ENCODE measurements around the gene PDGFC. TPM values are rescaled to one million over a fixed set of nuclear protein-coding genes. Genes with fewer than 3 reads are reported as not detected.

PDGFC gene
- polyA plus RNA-seq, 3 donors, result 2.5 to 5.0 (median 4.9) TPM

- H3K27me3 Mint-ChIP-seq (ENCODE audit: low read depth in 3 of 3), result no peaks in the 10 kb centered on the region
- Histone ChIP-seq H3K4me2 (replicated peaks; ENCODE audit: extremely low read depth, low read length, poor library complexity, severe bottlenecking) (peak overlapping the region; percentile 35), H3K79me2 (ENCODE audit: insufficient read depth, low read length) (no peaks in the 10 kb centered on the region), H3K9me3 (replicated peaks in 1 of 2; ENCODE audit: control insufficient read depth in 1 of 2, insufficient read depth in 1 of 2, low read length in 2 of 2) (no peaks in the 10 kb centered on the region), H3K36me3 (replicated peaks in 1 of 2; ENCODE audit: control insufficient read depth in 1 of 2, insufficient read depth in 2 of 2, low read length in 2 of 2) (no peaks in the 10 kb centered on the region), H3K27me3 (ENCODE audit: control insufficient read depth in 2 of 2, insufficient read depth in 2 of 2, low read length in 2 of 2) (no peaks in the 10 kb centered on the region), H3K9ac (ENCODE audit: insufficient read depth, low read length, poor library complexity, severe bottlenecking) (no peak overlapping the region), H3K27ac (ENCODE audit: low read depth in 1 of 2, low read length in 2 of 2) (no peak overlapping the region), H3K4me1 (ENCODE audit: control insufficient read depth in 1 of 2, insufficient read depth in 2 of 2, low read length in 2 of 2) (peaks cover 45 to 48% of the 10 kb centered on the region in 2 donors), H3K4me3 (replicated peaks in 1 of 3; ENCODE audit: low read depth in 2 of 3, low read length in 3 of 3) (peak overlapping the region in 1 of 3 experiments; percentile 25), H4K20me1 (ENCODE audit: insufficient read depth, low read length) (no peaks in the 10 kb centered on the region), H2AFZ (ENCODE audit: insufficient read depth, low read depth, low read length, poor library complexity, severe bottlenecking) (no peak overlapping the region)
- H3K4me3 Mint-ChIP-seq, result peak overlapping the region in 1 of 2 donors; percentile 12
- peaks cover 0 to 7% of the 10 kb centered on the region in 2 donors for H3K36me3 Mint-ChIP-seq
- peaks cover 58% of the 10 kb centered on the region for H3K4me1 Mint-ChIP-seq
- TF ChIP-seq CTCF (IDR thresholded peaks at IDR 0.05), result no peak
- H3K9me3 Mint-ChIP-seq, result peaks cover 0 to 3% (median 0%) of the 10 kb centered on the region in 7 donors
- no peak for DNase-seq
- H3K27ac Mint-ChIP-seq, result peak overlapping the region; percentile 3 to 84 (median 66)
- intact Hi-C loops (cut with micrococcal nuclease), result no loop called here
- WGBS (ENCODE audit: insufficient coverage), result no CpG with 5 or more reads among the region's 2 CpGs
These were observed 17.6 kb downstream of the PDGFC start for GRCh38 chr4:156953951-156954350.

GRCh38 chr4:156953001-156953400 lies 18.6 kb downstream of the PDGFC start:
- WGBS (ENCODE audit: insufficient coverage), result no CpG with 5 or more reads among the region's 1 CpG
- Mint-ChIP-seq H3K4me3 (no peak overlapping the region), H3K9me3 (peaks cover 0 to 3% (median 0%) of the 10 kb centered on the region in 7 donors), H3K27ac (peak overlapping the region in 1 of 7 donors; percentile 40), H3K27me3 (ENCODE audit: low read depth in 3 of 3) (no peaks in the 10 kb centered on the region), H3K4me1 (peaks cover 52% of the 10 kb centered on the region), H3K36me3 (peaks cover 0 to 8% of the 10 kb centered on the region in 2 donors)
- DNase-seq, result no peak
- Histone ChIP-seq H3K27me3 (ENCODE audit: control insufficient read depth in 2 of 2, insufficient read depth in 2 of 2, low read length in 2 of 2) (no peaks in the 10 kb centered on the region), H4K20me1 (ENCODE audit: insufficient read depth, low read length) (no peaks in the 10 kb centered on the region), H2AFZ (ENCODE audit: insufficient read depth, low read depth, low read length, poor library complexity, severe bottlenecking) (no peak overlapping the region), H3K4me1 (ENCODE audit: control insufficient read depth in 1 of 2, insufficient read depth in 2 of 2, low read length in 2 of 2) (peaks cover 37 to 39% of the 10 kb centered on the region in 2 donors), H3K4me3 (replicated peaks in 1 of 3; ENCODE audit: low read depth in 2 of 3, low read length in 3 of 3) (no peak overlapping the region), H3K4me2 (replicated peaks; ENCODE audit: extremely low read depth, low read length, poor library complexity, severe bottlenecking) (no peak overlapping the region), H3K79me2 (ENCODE audit: insufficient read depth, low read length) (no peaks in the 10 kb centered on the region), H3K27ac (ENCODE audit: low read depth in 1 of 2, low read length in 2 of 2) (no peak overlapping the region), H3K9ac (ENCODE audit: insufficient read depth, low read length, poor library complexity, severe bottlenecking) (no peak overlapping the region), H3K9me3 (replicated peaks in 1 of 2; ENCODE audit: control insufficient read depth in 1 of 2, insufficient read depth in 1 of 2, low read length in 2 of 2) (no peaks in the 10 kb centered on the region), H3K36me3 (replicated peaks in 1 of 2; ENCODE audit: control insufficient read depth in 1 of 2, insufficient read depth in 2 of 2, low read length in 2 of 2) (no peaks in the 10 kb centered on the region)
- TF ChIP-seq CTCF (IDR thresholded peaks at IDR 0.05), result no peak
- intact Hi-C loops (cut with micrococcal nuclease), result no loop called here

Measured in CD14-positive monocyte (primary cell).